Measurements from ENCODE around the gene SCOC. TPM values are rescaled to one million over a fixed set of nuclear protein-coding genes. Genes with fewer than 3 reads are reported as not detected.
"Not testable (repeated sequence)": the region's sequence is repeated elsewhere in the genome, so short reads cannot be mapped to it uniquely, and the experiment has no call there.

SCOC gene
- total RNA-seq, 1 experiment from 2014 or later, result 44.2 TPM

DNA sequence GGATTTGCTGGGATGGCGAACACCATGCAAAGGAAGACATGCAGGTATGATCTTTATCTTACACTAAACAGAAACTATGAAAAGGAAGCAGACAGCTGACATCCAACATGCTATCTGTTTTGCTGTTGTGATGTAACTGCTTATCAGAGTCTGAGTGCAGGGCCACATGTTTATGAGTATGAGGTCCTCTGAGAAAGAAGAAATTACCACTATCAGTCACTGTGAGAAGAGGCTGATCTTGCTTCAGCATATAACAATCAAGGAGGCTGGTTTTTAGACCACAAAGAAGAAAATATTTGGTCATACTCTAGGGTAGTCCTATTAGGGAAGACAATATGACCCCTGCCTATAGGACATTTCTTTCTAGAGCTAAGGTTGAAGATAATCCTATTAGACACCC is 35.5 kb downstream of the SCOC start:
- TF ChIP-seq, protein P1, sequence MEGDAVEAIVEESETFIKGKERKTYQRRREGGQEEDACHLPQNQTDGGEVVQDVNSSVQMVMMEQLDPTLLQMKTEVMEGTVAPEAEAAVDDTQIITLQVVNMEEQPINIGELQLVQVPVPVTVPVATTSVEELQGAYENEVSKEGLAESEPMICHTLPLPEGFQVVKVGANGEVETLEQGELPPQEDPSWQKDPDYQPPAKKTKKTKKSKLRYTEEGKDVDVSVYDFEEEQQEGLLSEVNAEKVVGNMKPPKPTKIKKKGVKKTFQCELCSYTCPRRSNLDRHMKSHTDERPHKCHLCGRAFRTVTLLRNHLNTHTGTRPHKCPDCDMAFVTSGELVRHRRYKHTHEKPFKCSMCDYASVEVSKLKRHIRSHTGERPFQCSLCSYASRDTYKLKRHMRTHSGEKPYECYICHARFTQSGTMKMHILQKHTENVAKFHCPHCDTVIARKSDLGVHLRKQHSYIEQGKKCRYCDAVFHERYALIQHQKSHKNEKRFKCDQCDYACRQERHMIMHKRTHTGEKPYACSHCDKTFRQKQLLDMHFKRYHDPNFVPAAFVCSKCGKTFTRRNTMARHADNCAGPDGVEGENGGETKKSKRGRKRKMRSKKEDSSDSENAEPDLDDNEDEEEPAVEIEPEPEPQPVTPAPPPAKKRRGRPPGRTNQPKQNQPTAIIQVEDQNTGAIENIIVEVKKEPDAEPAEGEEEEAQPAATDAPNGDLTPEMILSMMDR (conservative IDR thresholded peaks at IDR 0.05; ENCODE audit: low read depth, low read length), result no peak
- TF ChIP-seq EZH2 (IDR thresholded peaks at IDR 0.05; ENCODE audit: borderline replicate concordance, low read depth, low read length, poor library complexity, severe bottlenecking), result no peak
- Histone ChIP-seq H3K4me1 (ENCODE audit: insufficient read depth, low read length, poor library complexity, severe bottlenecking) (no peaks in the 10 kb centered on the region), H3K4me3 (ENCODE audit: low read depth, low read length, poor library complexity, severe bottlenecking) (no peak overlapping the region), H3K36me3 (ENCODE audit: insufficient read depth, low read length, poor library complexity, severe bottlenecking) (no peaks in the 10 kb centered on the region), H3K27ac (ENCODE audit: low read depth, low read length, poor library complexity, severe bottlenecking) (no peak overlapping the region), H3K27me3 (replicated peaks; ENCODE audit: insufficient read depth, low read depth, low read length, poor library complexity) (no peaks in the 10 kb centered on the region), H3K9me3 (ENCODE audit: low read depth, low read length, poor library complexity, severe bottlenecking) (no peaks in the 10 kb centered on the region)
- no TSS peak for BruUV-seq (replicated peaks)
- POLR2A ChIA-PET (ENCODE audit: low non-redundant PET), result no interaction called here
- CTCF ChIA-PET, result no interaction called here
- DNase-seq (ENCODE audit: low spot score), result no peak
- intact Hi-C loops (cut with micrococcal nuclease; ENCODE audit: unreplicated experiment), result no loop called here

GRCh38 chr4:140413130-140413969 is 39.9 kb downstream of the SCOC start:
- H3K27ac ChIP-seq (ENCODE audit: low read depth, low read length, poor library complexity, severe bottlenecking); BruUV-seq (replicated peaks); H3K36me3 ChIP-seq (ENCODE audit: insufficient read depth, low read length, poor library complexity, severe bottlenecking); H3K27me3 ChIP-seq (replicated peaks; ENCODE audit: insufficient read depth, low read depth, low read length, poor library complexity); POLR2A ChIA-PET (ENCODE audit: low non-redundant PET); DNase-seq (ENCODE audit: low spot score); intact Hi-C loops (cut with micrococcal nuclease; ENCODE audit: unreplicated experiment); H3K4me1 ChIP-seq (ENCODE audit: insufficient read depth, low read length, poor library complexity, severe bottlenecking); H3K9me3 ChIP-seq (ENCODE audit: low read depth, low read length, poor library complexity, severe bottlenecking); H3K4me3 ChIP-seq (ENCODE audit: low read depth, low read length, poor library complexity, severe bottlenecking); CTCF ChIA-PET: not testable (repeated sequence)

- no peak for TF ChIP-seq EZH2 (IDR thresholded peaks at IDR 0.05; ENCODE audit: borderline replicate concordance, low read depth, low read length, poor library complexity, severe bottlenecking)
- TF ChIP-seq, protein P1 (conservative IDR thresholded peaks at IDR 0.05; ENCODE audit: low read depth, low read length), result no peak
- POLR2A ChIA-PET (ENCODE audit: low non-redundant PET), result no interaction called here
- Histone ChIP-seq H3K27ac (ENCODE audit: low read depth, low read length, poor library complexity, severe bottlenecking) (no peak overlapping the region), H3K9me3 (ENCODE audit: low read depth, low read length, poor library complexity, severe bottlenecking) (no peaks in the 10 kb centered on the region), H3K4me3 (ENCODE audit: low read depth, low read length, poor library complexity, severe bottlenecking) (no peak overlapping the region), H3K27me3 (replicated peaks; ENCODE audit: insufficient read depth, low read depth, low read length, poor library complexity) (peaks cover 4% of the 10 kb centered on the region), H3K36me3 (ENCODE audit: insufficient read depth, low read length, poor library complexity, severe bottlenecking) (no peaks in the 10 kb centered on the region), H3K4me1 (ENCODE audit: insufficient read depth, low read length, poor library complexity, severe bottlenecking) (no peaks in the 10 kb centered on the region)
- intact Hi-C loops (cut with micrococcal nuclease; ENCODE audit: unreplicated experiment), result no loop called here
- CTCF ChIA-PET, result no interaction called here
- DNase-seq (ENCODE audit: low spot score), result no peak
- BruUV-seq (replicated peaks), result no TSS peak
These were observed 49.7 kb downstream of the SCOC start for GRCh38 chr4:140423106-140423505.
